Testis (tissue), 2 donors: ENCODE data around the gene HORMAD1.
"Not testable (repeated sequence)": the region's sequence is repeated elsewhere in the genome, so short reads cannot be mapped to it uniquely, and the experiment has no call there.

Experiments
- POLR2A ChIP-seq: fragments of 450-650 bp; IDR thresholded peaks from one replicate; pipeline ENCODE4 v1.6.1; 2017; ENCODE audit warnings: antibody characterized with exemption, mild to moderate bottlenecking, moderate library complexity
- TF ChIP-seq, protein P1 (sequence below), 3 experiments: fragments of 450-650 bp in 2 of 3; fragments of 200-600 bp in 1 of 3; sonication (generic) in 1 of 3; IDR thresholded peaks; one replicate each; pipeline ENCODE4 v1.5.1; 2016 to 2019; ENCODE audit warnings: antibody characterized with exemption in 3 of 3, mild to moderate bottlenecking in 2 of 3, moderate library complexity in 1 of 3

DNA sequence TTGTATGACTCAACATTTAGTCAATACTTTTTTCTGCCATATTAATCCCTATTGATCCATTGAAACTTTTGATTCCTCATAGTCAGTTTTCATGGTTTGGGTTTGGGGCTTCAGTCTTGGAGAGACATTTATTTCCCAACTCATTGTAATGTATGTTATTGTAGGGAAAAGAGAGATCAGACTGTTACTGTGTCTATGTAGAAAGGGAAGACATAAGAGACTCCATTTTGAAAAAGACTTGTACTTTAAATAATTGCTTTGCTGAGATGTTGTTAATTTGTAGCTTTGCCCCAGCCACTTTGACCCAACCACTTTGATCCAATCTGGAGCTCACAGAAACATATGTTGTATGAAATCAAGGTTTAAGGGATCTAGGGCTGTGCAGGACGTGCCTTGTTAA, 11.7 kb downstream of the HORMAD1 start:
- TF ChIP-seq, protein P1, sequence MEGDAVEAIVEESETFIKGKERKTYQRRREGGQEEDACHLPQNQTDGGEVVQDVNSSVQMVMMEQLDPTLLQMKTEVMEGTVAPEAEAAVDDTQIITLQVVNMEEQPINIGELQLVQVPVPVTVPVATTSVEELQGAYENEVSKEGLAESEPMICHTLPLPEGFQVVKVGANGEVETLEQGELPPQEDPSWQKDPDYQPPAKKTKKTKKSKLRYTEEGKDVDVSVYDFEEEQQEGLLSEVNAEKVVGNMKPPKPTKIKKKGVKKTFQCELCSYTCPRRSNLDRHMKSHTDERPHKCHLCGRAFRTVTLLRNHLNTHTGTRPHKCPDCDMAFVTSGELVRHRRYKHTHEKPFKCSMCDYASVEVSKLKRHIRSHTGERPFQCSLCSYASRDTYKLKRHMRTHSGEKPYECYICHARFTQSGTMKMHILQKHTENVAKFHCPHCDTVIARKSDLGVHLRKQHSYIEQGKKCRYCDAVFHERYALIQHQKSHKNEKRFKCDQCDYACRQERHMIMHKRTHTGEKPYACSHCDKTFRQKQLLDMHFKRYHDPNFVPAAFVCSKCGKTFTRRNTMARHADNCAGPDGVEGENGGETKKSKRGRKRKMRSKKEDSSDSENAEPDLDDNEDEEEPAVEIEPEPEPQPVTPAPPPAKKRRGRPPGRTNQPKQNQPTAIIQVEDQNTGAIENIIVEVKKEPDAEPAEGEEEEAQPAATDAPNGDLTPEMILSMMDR (IDR thresholded peaks at IDR 0.05) = not testable (repeated sequence)
- not testable (repeated sequence) for TF ChIP-seq POLR2A
